ENCODE data around the gene SULT6B1.

Gene SULT6B1

GRCh38 chr2:37180640-37181039 lies 7.8 kb downstream of the SULT6B1 start:
- H3K4me3 ChIP-seq (replicated peaks in 1 of 2; ENCODE audit: low read depth in 2 of 2, low read length in 2 of 2) = no peak overlapping the region
- TF ChIP-seq CTCF (IDR thresholded peaks at IDR 0.05; ENCODE audit: low read depth, low read length) = no peak
- DNase-seq (ENCODE audit: low read depth in 2 of 2) = no peak

GRCh38 chr2:37180006-37180639 lies 8.3 kb downstream of the SULT6B1 start:
- no peak overlapping the region for H3K4me3 ChIP-seq (replicated peaks in 1 of 2; ENCODE audit: low read depth in 2 of 2, low read length in 2 of 2)
- DNase-seq (ENCODE audit: low read depth in 2 of 2) = peak in 1 of 2 donors; percentile 11
- no peak for TF ChIP-seq CTCF (IDR thresholded peaks at IDR 0.05; ENCODE audit: low read depth, low read length)

GRCh38 chr2:37173741-37174140 lies 14.7 kb downstream of the SULT6B1 start:
- DNase-seq (ENCODE audit: low read depth in 2 of 2) = no peak
- H3K4me3 ChIP-seq (replicated peaks in 1 of 2; ENCODE audit: low read depth in 2 of 2, low read length in 2 of 2) = no peak overlapping the region
- no peak for TF ChIP-seq CTCF (IDR thresholded peaks at IDR 0.05; ENCODE audit: low read depth, low read length)

- no peak for DNase-seq (ENCODE audit: low read depth in 2 of 2)
- no peak for TF ChIP-seq CTCF (IDR thresholded peaks at IDR 0.05; ENCODE audit: low read depth, low read length)
- no peak overlapping the region for H3K4me3 ChIP-seq (replicated peaks in 1 of 2; ENCODE audit: low read depth in 2 of 2, low read length in 2 of 2)
Measured at GRCh38 chr2:37171624-37171950, 16.9 kb downstream of the SULT6B1 start.

- peak; percentile 57 to 63 for DNase-seq (ENCODE audit: low read depth in 2 of 2)
- TF ChIP-seq CTCF (IDR thresholded peaks at IDR 0.05; ENCODE audit: low read depth, low read length) = peak; percentile 64
- H3K4me3 ChIP-seq (replicated peaks in 1 of 2; ENCODE audit: low read depth in 2 of 2, low read length in 2 of 2) = no peak overlapping the region
Measured at GRCh38 chr2:37168217-37168981, 20.1 kb downstream of the SULT6B1 start.

- TF ChIP-seq CTCF (IDR thresholded peaks at IDR 0.05; ENCODE audit: low read depth, low read length) = no peak
- no peak overlapping the region for H3K4me3 ChIP-seq (replicated peaks in 1 of 2; ENCODE audit: low read depth in 2 of 2, low read length in 2 of 2)
- peak; percentile 8 to 50 for DNase-seq (ENCODE audit: low read depth in 2 of 2)
Measured at GRCh38 chr2:37167636-37168180, 20.8 kb downstream of the SULT6B1 start.

All from cardiac fibroblast (primary cell).